ENCODE measurements around the gene PYDC1. TPM values are rescaled to one million over a fixed set of nuclear protein-coding genes. Genes with fewer than 3 reads are reported as not detected.

Gene PYDC1
- total RNA-seq, 1 donor: not detected

GRCh38 chr16:31215287-31216162 lies 1.4 kb downstream of the PYDC1 start:
- Histone ChIP-seq H3K9me3 (ENCODE audit: low read depth, low read length) (no peaks in the 10 kb centered on the region), H3K4me2 (ENCODE audit: insufficient read depth, low read length) (peak overlapping the region; percentile 61), H3K27me3 (ENCODE audit: insufficient read depth, low read length) (peaks cover 48% of the 10 kb centered on the region), H3K79me2 (ENCODE audit: insufficient read depth, low read length) (no peaks in the 10 kb centered on the region), H3K36me3 (ENCODE audit: insufficient read depth, low read length) (no peaks in the 10 kb centered on the region), H3K4me1 (ENCODE audit: insufficient read depth, low read length) (peaks cover 3% of the 10 kb centered on the region), H4K20me1 (ENCODE audit: insufficient read depth, low read length) (no peaks in the 10 kb centered on the region), H3K27ac (ENCODE audit: low read depth, low read length) (no peak overlapping the region), H3K4me3 (ENCODE audit: insufficient read depth, low read length) (peak overlapping the region; percentile 60), H2AFZ (ENCODE audit: low read length) (peak overlapping the region; percentile 56)
- peak; percentile 98 for DNase-seq (ENCODE audit: insufficient read length, low spot score, missing footprints)
- no peak for TF ChIP-seq CTCF (IDR thresholded peaks at IDR 0.05; ENCODE audit: extremely low read depth, low read depth, low read length)

GRCh38 chr16:31214708-31215286 lies 2.1 kb downstream of the PYDC1 start:
- peak; percentile 82 for DNase-seq (ENCODE audit: insufficient read length, low spot score, missing footprints)
- H3K27me3 ChIP-seq (ENCODE audit: insufficient read depth, low read length): peaks cover 51% of the 10 kb centered on the region
- H3K36me3 ChIP-seq (ENCODE audit: insufficient read depth, low read length): no peaks in the 10 kb centered on the region
- TF ChIP-seq CTCF (IDR thresholded peaks at IDR 0.05; ENCODE audit: extremely low read depth, low read depth, low read length): no peak
- no peak overlapping the region for H3K27ac ChIP-seq (ENCODE audit: low read depth, low read length)
- H3K9me3 ChIP-seq (ENCODE audit: low read depth, low read length): no peaks in the 10 kb centered on the region
- H4K20me1 ChIP-seq (ENCODE audit: insufficient read depth, low read length): no peaks in the 10 kb centered on the region
- no peaks in the 10 kb centered on the region for H3K79me2 ChIP-seq (ENCODE audit: insufficient read depth, low read length)
- peaks cover 3% of the 10 kb centered on the region for H3K4me1 ChIP-seq (ENCODE audit: insufficient read depth, low read length)
- peak overlapping the region; percentile 60 for H3K4me3 ChIP-seq (ENCODE audit: insufficient read depth, low read length)
- no peak overlapping the region for H2AFZ ChIP-seq (ENCODE audit: low read length)
- H3K4me2 ChIP-seq (ENCODE audit: insufficient read depth, low read length): peak overlapping the region; percentile 61

- no peaks in the 10 kb centered on the region for H3K36me3 ChIP-seq (ENCODE audit: insufficient read depth, low read length)
- H3K4me3 ChIP-seq (ENCODE audit: insufficient read depth, low read length): peak within 1 kb of the TSS; percentile 60
- H3K27ac ChIP-seq (ENCODE audit: low read depth, low read length): no peak within 1 kb of the TSS
- H3K79me2 ChIP-seq (ENCODE audit: insufficient read depth, low read length): no peaks in the 10 kb centered on the region
- no peak for TF ChIP-seq CTCF (IDR thresholded peaks at IDR 0.05; ENCODE audit: extremely low read depth, low read depth, low read length)
- H3K27me3 ChIP-seq (ENCODE audit: insufficient read depth, low read length): peaks cover 51% of the 10 kb centered on the region
- H3K4me1 ChIP-seq (ENCODE audit: insufficient read depth, low read length): peaks cover 3% of the 10 kb centered on the region
- no peak within 1 kb of the TSS for H2AFZ ChIP-seq (ENCODE audit: low read length)
- peak within 1 kb of the TSS; percentile 61 for H3K4me2 ChIP-seq (ENCODE audit: insufficient read depth, low read length)
- no peaks in the 10 kb centered on the region for H3K9me3 ChIP-seq (ENCODE audit: low read depth, low read length)
- no peaks in the 10 kb centered on the region for H4K20me1 ChIP-seq (ENCODE audit: insufficient read depth, low read length)
- peak; percentile 91 for DNase-seq (ENCODE audit: insufficient read length, low spot score, missing footprints)
Observed at GRCh38 chr16:31213877-31214707, 2.8 kb downstream of the PYDC1 start, which contains the start of gene TRIM72. TSS of gene TRIM72 (plus strand) at chr16:31214119. CDS start at chr16:31214739, 620 bp downstream.

Data from osteoblast (primary cell).